Lung (tissue), 12 donors: ENCODE data around the gene FAM184B. TPM values are rescaled to one million over a fixed set of nuclear protein-coding genes. Genes with fewer than 3 reads are reported as not detected.

Source experiments
- ATAC-seq: fragments of 200-7000 bp; cut with Tn5 transposase; one replicate; pipeline ENCODE4 v1.9.1; 2020; ENCODE audit warnings: moderate number of reproducible peaks; ENCODE audit not compliant: insufficient read depth, low FRiP score
- DNase-seq, 3 donors: peaks; one replicate each; pipeline ENCODE4 v3.0.0-alpha.2; 2013 to 2017
- H3K27ac ChIP-seq, 2 donors: one replicate each; pipeline ENCODE4 v1.5.1; 2013; ENCODE audit warnings: mild to moderate bottlenecking in 2 of 2, moderate library complexity in 2 of 2, control low read depth in 1 of 2, inconsistent platforms in 1 of 2, low read depth in 1 of 2, low read length in 1 of 2
- H3K27me3 ChIP-seq, 3 donors: one replicate each; pipeline ENCODE4 v1.5.1; 2013; ENCODE audit warnings: low read length in 2 of 3; ENCODE audit not compliant: control insufficient read depth in 3 of 3, insufficient read depth in 3 of 3
- H3K36me3 ChIP-seq, 4 donors: one replicate each; pipeline ENCODE4 v1.5.1; 2013; ENCODE audit warnings: low read length in 4 of 4, mild to moderate bottlenecking in 1 of 4, moderate library complexity in 1 of 4; ENCODE audit not compliant: control insufficient read depth in 4 of 4, insufficient read depth in 4 of 4
- H3K4me1 ChIP-seq, 5 donors: one replicate each; pipeline ENCODE4 v1.5.1; 2013; ENCODE audit warnings: low read length in 5 of 5, mild to moderate bottlenecking in 2 of 5, moderate library complexity in 1 of 5; ENCODE audit not compliant: control insufficient read depth in 5 of 5, insufficient read depth in 5 of 5
- H3K4me3 ChIP-seq: one replicate; pipeline ENCODE4 v1.5.1; 2013; ENCODE audit warnings: mild to moderate bottlenecking, control low read depth, moderate library complexity
- H3K9ac ChIP-seq, 2 donors: one replicate each; pipeline ENCODE4 v1.5.1; 2013; ENCODE audit warnings: low read length in 2 of 2, control low read depth in 1 of 2; ENCODE audit not compliant: insufficient read depth in 1 of 2
- H3K9me3 ChIP-seq, 4 donors: one replicate each; pipeline ENCODE4 v1.5.1; 2013; ENCODE audit warnings: low read length in 3 of 4, mild to moderate bottlenecking in 1 of 4, moderate library complexity in 1 of 4; ENCODE audit not compliant: control insufficient read depth in 4 of 4, insufficient read depth in 3 of 4
- WGBS, 2 donors: extraction: QIAGEN DNeasy Blood & Tissue Kit; methylation state at CpG; one replicate each; pipeline ENCODE4 v1.1.7; 2013; 5-methylcytosine and 5-hydroxymethylcytosine counted together
- polyA plus RNA-seq, 2 donors: library from polyadenylated mRNA; stranded (reverse); fragments of 200-250 nt; gene quantifications; one replicate each; pipeline ENCODE4 v1.2.1, GENCODE V29; 2013
- total RNA-seq, 2 donors: library from RNA; depleted of rRNA in 1 of 2; stranded (reverse); fragments of >200 nt in 1 of 2; gene quantifications; one replicate each; pipeline ENCODE4 v1.2.1, GENCODE V29; 2014 to 2021
- TF ChIP-seq, protein P1 (sequence below): IDR thresholded peaks from 2 replicates; pipeline ENCODE4 v1.5.1; 2012; ENCODE audit warnings: mild to moderate bottlenecking; ENCODE audit errors: control extremely low read depth, extremely low read depth
- donor health status: control.
- donor health status: control.
- donor health status: Bipolar disorder and iron deficiency.
- donor health status: healthy.
- donor health status: DM: yes; HTN: yes; CAD: no.

Gene FAM184B
- total and polyA plus RNA-seq, 4 donors, result 0.06 to 0.18 (median 0.09) TPM

DNA sequence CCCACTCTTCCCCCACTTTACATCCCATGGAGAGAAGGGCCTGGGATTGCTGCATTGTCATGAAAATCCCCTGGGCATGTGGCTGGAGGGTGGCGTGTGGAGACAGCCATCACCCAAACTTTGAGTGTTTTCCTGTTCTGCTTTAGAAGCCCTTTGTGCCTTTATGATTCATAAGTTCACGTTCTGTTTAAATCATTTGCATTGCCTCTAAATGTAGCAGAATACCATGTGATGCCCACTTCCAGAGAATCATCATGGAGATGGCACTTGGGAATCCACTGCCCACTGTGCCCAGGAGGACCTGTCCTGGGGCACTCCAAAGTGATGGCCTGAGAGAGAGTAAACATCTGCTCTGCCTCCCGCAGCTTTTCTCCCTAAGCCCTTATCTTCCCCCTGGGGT lies 114.2 kb downstream of the FAM184B start:
- peaks cover 0 to 4% (median 1%) of the 10 kb centered on the region in 4 donors for H3K9me3 ChIP-seq
- no peak overlapping the region for H3K9ac ChIP-seq
- DNase-seq, result no peak
- H3K4me3 ChIP-seq, result no peak overlapping the region
- no peaks in the 10 kb centered on the region for H3K27me3 ChIP-seq
- TF ChIP-seq, protein P1, sequence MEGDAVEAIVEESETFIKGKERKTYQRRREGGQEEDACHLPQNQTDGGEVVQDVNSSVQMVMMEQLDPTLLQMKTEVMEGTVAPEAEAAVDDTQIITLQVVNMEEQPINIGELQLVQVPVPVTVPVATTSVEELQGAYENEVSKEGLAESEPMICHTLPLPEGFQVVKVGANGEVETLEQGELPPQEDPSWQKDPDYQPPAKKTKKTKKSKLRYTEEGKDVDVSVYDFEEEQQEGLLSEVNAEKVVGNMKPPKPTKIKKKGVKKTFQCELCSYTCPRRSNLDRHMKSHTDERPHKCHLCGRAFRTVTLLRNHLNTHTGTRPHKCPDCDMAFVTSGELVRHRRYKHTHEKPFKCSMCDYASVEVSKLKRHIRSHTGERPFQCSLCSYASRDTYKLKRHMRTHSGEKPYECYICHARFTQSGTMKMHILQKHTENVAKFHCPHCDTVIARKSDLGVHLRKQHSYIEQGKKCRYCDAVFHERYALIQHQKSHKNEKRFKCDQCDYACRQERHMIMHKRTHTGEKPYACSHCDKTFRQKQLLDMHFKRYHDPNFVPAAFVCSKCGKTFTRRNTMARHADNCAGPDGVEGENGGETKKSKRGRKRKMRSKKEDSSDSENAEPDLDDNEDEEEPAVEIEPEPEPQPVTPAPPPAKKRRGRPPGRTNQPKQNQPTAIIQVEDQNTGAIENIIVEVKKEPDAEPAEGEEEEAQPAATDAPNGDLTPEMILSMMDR, result no peak
- ATAC-seq, result no peak
- H3K4me1 ChIP-seq, result no peaks in the 10 kb centered on the region
- 77 to 81% methylated on average over 3 of the region's 3 CpGs for WGBS, 2 donors
- H3K36me3 ChIP-seq, result no peaks in the 10 kb centered on the region
- H3K27ac ChIP-seq, result no peak overlapping the region

DNA sequence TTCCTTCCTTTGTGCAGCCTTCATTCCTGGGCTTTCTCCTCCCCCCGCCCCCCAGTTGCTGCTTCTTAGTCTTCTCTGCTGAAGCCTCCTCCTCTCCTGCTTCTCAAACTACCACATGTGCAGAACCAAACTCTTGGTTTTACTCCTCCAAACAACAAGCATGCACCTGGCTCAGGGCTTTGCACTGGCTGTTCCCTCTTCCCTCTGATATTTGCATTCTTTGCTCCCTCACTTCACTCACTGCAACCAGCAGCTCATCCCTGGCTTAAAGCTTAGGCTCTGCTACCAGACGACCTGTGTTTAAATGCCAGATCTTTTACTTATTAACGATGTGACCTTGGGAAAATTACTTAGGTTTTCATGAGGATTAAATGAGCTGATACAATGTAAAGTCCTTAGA lies 115.6 kb downstream of the FAM184B start:
- Histone ChIP-seq H3K27me3 (no peaks in the 10 kb centered on the region), H3K27ac (no peak overlapping the region), H3K36me3 (no peaks in the 10 kb centered on the region), H3K9me3 (no peaks in the 10 kb centered on the region), H3K4me1 (no peaks in the 10 kb centered on the region), H3K9ac (no peak overlapping the region), H3K4me3 (no peak overlapping the region)
- 72 to 77% methylated on average over 3 of the region's 3 CpGs for WGBS, 2 donors
- no peak for ATAC-seq
- DNase-seq, result no peak
- TF ChIP-seq, protein P1, result no peak

DNA sequence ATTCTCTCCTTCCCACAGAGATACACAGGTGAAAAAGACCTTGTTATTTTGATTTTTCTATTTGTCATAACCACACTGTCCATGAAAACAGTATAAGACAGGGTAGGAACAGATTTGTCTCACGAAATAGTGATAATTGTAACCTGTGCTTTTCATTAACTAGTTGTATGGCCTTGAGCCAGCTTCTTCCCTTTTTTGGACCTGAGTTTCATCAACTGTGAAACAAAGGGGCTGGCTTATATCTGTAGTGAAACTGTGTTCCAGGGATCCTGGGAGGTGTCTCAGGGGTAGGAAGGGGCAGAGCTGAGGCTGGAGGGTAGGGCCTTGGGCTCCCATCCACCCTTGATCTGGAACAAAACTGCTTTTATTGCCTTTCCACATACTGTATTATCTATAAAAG lies 116.1 kb downstream of the FAM184B start:
- no peaks in the 10 kb centered on the region for H3K27me3 ChIP-seq
- ATAC-seq, result no peak
- no peak overlapping the region for H3K4me3 ChIP-seq
- H3K9me3 ChIP-seq, result no peaks in the 10 kb centered on the region
- WGBS, 2 donors, result 55 to 77% methylated on average over 1 of the region's 1 CpG
- H3K9ac ChIP-seq, result no peak overlapping the region
- H3K4me1 ChIP-seq, result no peaks in the 10 kb centered on the region
- no peak overlapping the region for H3K27ac ChIP-seq
- no peaks in the 10 kb centered on the region for H3K36me3 ChIP-seq
- TF ChIP-seq, protein P1, result no peak
- DNase-seq, result no peak

DNA sequence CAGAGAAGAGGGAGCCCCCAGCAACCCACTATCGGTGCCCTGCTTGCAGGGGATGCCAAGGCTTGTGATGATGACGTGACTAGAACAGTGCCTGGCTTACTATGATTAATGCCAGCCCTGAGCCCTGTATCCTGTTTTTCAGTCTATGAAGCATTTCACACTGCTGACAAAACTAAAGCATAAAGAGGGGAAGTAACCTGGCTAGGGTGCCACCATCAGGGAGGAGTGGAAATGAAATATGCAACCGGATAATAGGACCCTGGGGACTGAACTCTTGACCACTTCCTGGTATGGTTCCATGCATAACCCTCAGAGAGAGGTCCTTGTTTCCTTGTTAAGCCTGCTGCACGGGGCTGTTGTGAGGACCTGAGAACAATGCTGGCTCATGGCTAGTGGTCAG lies 116.7 kb downstream of the FAM184B start:
- WGBS, 2 donors, result 21 to 40% methylated on average over 4 of the region's 4 CpGs

More for the DNA sequence above, 116.7 kb downstream of the FAM184B start:
- Histone ChIP-seq H3K4me3 (no peak overlapping the region), H3K9ac (no peak overlapping the region), H3K9me3 (no peaks in the 10 kb centered on the region), H3K36me3 (no peaks in the 10 kb centered on the region), H3K27ac (no peak overlapping the region), H3K27me3 (no peaks in the 10 kb centered on the region), H3K4me1 (no peaks in the 10 kb centered on the region)
- DNase-seq (peak in 2 of 3 donors; percentile 1 to 14), ATAC-seq (no peak)
- TF ChIP-seq, protein P1, result no peak
